Activated naive CD8-positive, alpha-beta T cell treated with anti-CD3 and anti-CD28 coated beads, Interleukin-2, amount 50 U/mL, for 24 hours (primary cell): ENCODE results near the gene SPTBN4.
"Not testable (repeated sequence)": the region's sequence is repeated elsewhere in the genome, so short reads cannot be mapped to it uniquely, and the experiment has no call there.

ENCODE experiments used
- ATAC-seq: fragments of 150-1000 bp; cut with Tn5 transposase; one replicate; pipeline ENCODE4 v1.10.0; 2021
- DNase-seq: peaks from one replicate; pipeline ENCODE4 v3.0.0; 2021
- H3K27ac Mint-ChIP-seq: one replicate; pipeline ENCODE4 v1.8.0; 2021; ENCODE audit warnings: mild to moderate bottlenecking, mixed read lengths
- H3K27me3 Mint-ChIP-seq: one replicate; pipeline ENCODE4 v1.8.0; 2021; ENCODE audit warnings: mixed read lengths
- H3K36me3 Mint-ChIP-seq: one replicate; pipeline ENCODE4 v1.8.0; 2021; ENCODE audit warnings: low read depth, mixed read lengths
- H3K4me1 Mint-ChIP-seq: one replicate; pipeline ENCODE4 v1.8.0; 2021; ENCODE audit warnings: mixed read lengths
- H3K4me3 Mint-ChIP-seq: one replicate; pipeline ENCODE4 v1.8.0; 2021; ENCODE audit warnings: mild to moderate bottlenecking, moderate library complexity, mixed read lengths
- H3K9me3 Mint-ChIP-seq: one replicate; pipeline ENCODE4 v1.8.0; 2021; ENCODE audit warnings: mixed read lengths

The SPTBN4 gene

GRCh38 chr19:40591724-40592123 is 124.9 kb downstream of the SPTBN4 start:
- H3K9me3 Mint-ChIP-seq, ATAC-seq, H3K27ac Mint-ChIP-seq, H3K36me3 Mint-ChIP-seq, DNase-seq, H3K4me3 Mint-ChIP-seq: not testable (repeated sequence)
- Mint-ChIP-seq H3K27me3 (peaks cover 12% of the 10 kb centered on the region), H3K4me1 (peaks cover 16% of the 10 kb centered on the region)

- H3K4me3 Mint-ChIP-seq, result no peak overlapping the region
- DNase-seq (no peak), ATAC-seq (peak; percentile 44)
- peaks cover 16% of the 10 kb centered on the region for H3K4me1 Mint-ChIP-seq
- peaks cover 13% of the 10 kb centered on the region for H3K27me3 Mint-ChIP-seq
- no peak overlapping the region for H3K27ac Mint-ChIP-seq
- no peaks in the 10 kb centered on the region for H3K9me3 Mint-ChIP-seq
- H3K36me3 Mint-ChIP-seq, result peaks cover 2% of the 10 kb centered on the region
Measured at GRCh38 chr19:40592170-40592569, 125.4 kb downstream of the SPTBN4 start.

- DNase-seq (no peak), ATAC-seq (no peak)
- Mint-ChIP-seq H3K27me3 (peaks cover 30% of the 10 kb centered on the region), H3K4me1 (peaks cover 30% of the 10 kb centered on the region), H3K36me3 (no peaks in the 10 kb centered on the region), H3K4me3 (no peak overlapping the region), H3K27ac (no peak overlapping the region), H3K9me3 (no peaks in the 10 kb centered on the region)
Measured at GRCh38 chr19:40594255-40594654, 127.5 kb downstream of the SPTBN4 start.

- Mint-ChIP-seq H3K9me3 (no peaks in the 10 kb centered on the region), H3K27ac (no peak overlapping the region), H3K27me3 (peaks cover 34% of the 10 kb centered on the region), H3K4me3 (no peak overlapping the region), H3K36me3 (no peaks in the 10 kb centered on the region), H3K4me1 (peaks cover 34% of the 10 kb centered on the region)
- DNase-seq (no peak), ATAC-seq (no peak)
Measured at GRCh38 chr19:40594657-40595091, 127.9 kb downstream of the SPTBN4 start.

- no peak overlapping the region for H3K4me3 Mint-ChIP-seq
- no peaks in the 10 kb centered on the region for H3K36me3 Mint-ChIP-seq
- ATAC-seq, result no peak
- peaks cover 45% of the 10 kb centered on the region for H3K27me3 Mint-ChIP-seq
- peaks cover 44% of the 10 kb centered on the region for H3K4me1 Mint-ChIP-seq
- DNase-seq, result peak; percentile 46
- no peak overlapping the region for H3K27ac Mint-ChIP-seq
- no peaks in the 10 kb centered on the region for H3K9me3 Mint-ChIP-seq
Measured at GRCh38 chr19:40596608-40597328, 130.0 kb downstream of the SPTBN4 start.

GRCh38 chr19:40597329-40597838 is 130.6 kb downstream of the SPTBN4 start:
- no peak overlapping the region for H3K27ac Mint-ChIP-seq

GRCh38 chr19:40598121-40598917 is 131.5 kb downstream of the SPTBN4 start:
- ATAC-seq, result peak; percentile 58
- Mint-ChIP-seq H3K9me3 (no peaks in the 10 kb centered on the region), H3K36me3 (no peaks in the 10 kb centered on the region), H3K27me3 (peaks cover 54% of the 10 kb centered on the region), H3K4me3 (peak overlapping the region; percentile 36), H3K4me1 (peaks cover 54% of the 10 kb centered on the region), H3K27ac (no peak overlapping the region)
- DNase-seq, result peak; percentile 91

More at GRCh38 chr19:40597329-40597838, 130.6 kb downstream of the SPTBN4 start:
- H3K9me3 Mint-ChIP-seq, result no peaks in the 10 kb centered on the region
- H3K4me3 Mint-ChIP-seq, result peak overlapping the region; percentile 35
- DNase-seq, result no peak
- no peak for ATAC-seq
- H3K36me3 Mint-ChIP-seq, result no peaks in the 10 kb centered on the region
- peaks cover 46% of the 10 kb centered on the region for H3K4me1 Mint-ChIP-seq
- H3K27me3 Mint-ChIP-seq, result peaks cover 49% of the 10 kb centered on the region

- ATAC-seq (no peak), DNase-seq (no peak)
- Mint-ChIP-seq H3K27ac (no peak overlapping the region), H3K9me3 (no peaks in the 10 kb centered on the region), H3K4me3 (no peak overlapping the region), H3K27me3 (peaks cover 54% of the 10 kb centered on the region), H3K4me1 (peaks cover 60% of the 10 kb centered on the region), H3K36me3 (no peaks in the 10 kb centered on the region)
Measured at GRCh38 chr19:40598918-40599307, 132.1 kb downstream of the SPTBN4 start.

GRCh38 chr19:40599331-40599901 is 132.6 kb downstream of the SPTBN4 start:
- Mint-ChIP-seq H3K9me3 (no peaks in the 10 kb centered on the region), H3K27ac (no peak overlapping the region), H3K4me1 (peaks cover 61% of the 10 kb centered on the region), H3K36me3 (no peaks in the 10 kb centered on the region), H3K4me3 (peak overlapping the region; percentile 27), H3K27me3 (peaks cover 55% of the 10 kb centered on the region)
- DNase-seq (no peak), ATAC-seq (no peak)

- H3K4me1 Mint-ChIP-seq, result peaks cover 61% of the 10 kb centered on the region
- no peak for DNase-seq
Measured at GRCh38 chr19:40599902-40600569, 133.2 kb downstream of the SPTBN4 start.

GRCh38 chr19:40600570-40601133 is 133.9 kb downstream of the SPTBN4 start:
- DNase-seq, result no peak
- Mint-ChIP-seq H3K9me3 (no peaks in the 10 kb centered on the region), H3K27ac (no peak overlapping the region), H3K4me3 (peak overlapping the region; percentile 64), H3K36me3 (no peaks in the 10 kb centered on the region), H3K27me3 (peaks cover 52% of the 10 kb centered on the region), H3K4me1 (peaks cover 62% of the 10 kb centered on the region)
- ATAC-seq, result no peak

More at GRCh38 chr19:40599902-40600569, 133.2 kb downstream of the SPTBN4 start:
- ATAC-seq, result no peak
- Mint-ChIP-seq H3K27ac (no peak overlapping the region), H3K9me3 (no peaks in the 10 kb centered on the region), H3K4me3 (peak overlapping the region; percentile 64), H3K27me3 (peaks cover 53% of the 10 kb centered on the region), H3K36me3 (no peaks in the 10 kb centered on the region)

GRCh38 chr19:40601134-40601974 is 134.6 kb downstream of the SPTBN4 start, which contains the start of gene LTBP4:
Gene LTBP4, plus strand, starts transcription at chr19:40601369. Its CDS starts 19 bp downstream, at chr19:40601388.
- Mint-ChIP-seq H3K36me3 (no peaks in the 10 kb centered on the region), H3K9me3 (no peaks in the 10 kb centered on the region), H3K27ac (no peak within 1 kb of the TSS), H3K4me1 (peaks cover 66% of the 10 kb centered on the region), H3K4me3 (peak within 1 kb of the TSS; percentile 64), H3K27me3 (peaks cover 48% of the 10 kb centered on the region)
- no peak for DNase-seq
- ATAC-seq, result no peak

- Mint-ChIP-seq H3K4me1 (peaks cover 70% of the 10 kb centered on the region), H3K4me3 (no peak overlapping the region), H3K27ac (no peak overlapping the region), H3K9me3 (no peaks in the 10 kb centered on the region), H3K27me3 (peaks cover 38% of the 10 kb centered on the region), H3K36me3 (no peaks in the 10 kb centered on the region)
- ATAC-seq, result no peak
- no peak for DNase-seq
Measured at GRCh38 chr19:40603071-40603388, 136.2 kb downstream of the SPTBN4 start.
